Measurements from ENCODE around the gene ZNF536.

Gene ZNF536

DNA sequence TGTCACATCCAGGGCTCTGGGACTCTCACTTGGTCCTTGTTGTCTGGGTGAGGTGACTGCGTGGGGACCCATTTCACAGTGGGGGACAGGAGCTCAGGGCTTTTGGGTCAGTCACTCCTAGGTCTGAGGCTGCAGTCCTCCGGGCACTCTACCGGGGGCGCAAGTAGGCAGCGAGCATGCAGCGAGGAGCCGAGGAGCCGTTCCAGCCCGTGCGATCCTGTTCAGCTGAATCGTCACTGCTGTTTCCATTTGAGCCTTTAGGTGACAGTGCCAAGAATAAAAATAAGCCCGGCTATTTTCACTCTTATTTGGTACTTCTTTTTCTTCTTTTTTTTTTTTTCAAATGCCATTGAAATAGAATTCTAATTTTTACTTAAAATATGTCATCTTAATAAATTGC is 126.5 kb downstream of the ZNF536 start:
- no peak for DNase-seq (ENCODE audit: low read depth)
- no peak overlapping the region for H3K4me3 ChIP-seq (ENCODE audit: low read depth, low read length)
- no peak for TF ChIP-seq MYC (IDR thresholded peaks at IDR 0.05; ENCODE audit: low read depth, low read length)
- TF ChIP-seq, protein P1, sequence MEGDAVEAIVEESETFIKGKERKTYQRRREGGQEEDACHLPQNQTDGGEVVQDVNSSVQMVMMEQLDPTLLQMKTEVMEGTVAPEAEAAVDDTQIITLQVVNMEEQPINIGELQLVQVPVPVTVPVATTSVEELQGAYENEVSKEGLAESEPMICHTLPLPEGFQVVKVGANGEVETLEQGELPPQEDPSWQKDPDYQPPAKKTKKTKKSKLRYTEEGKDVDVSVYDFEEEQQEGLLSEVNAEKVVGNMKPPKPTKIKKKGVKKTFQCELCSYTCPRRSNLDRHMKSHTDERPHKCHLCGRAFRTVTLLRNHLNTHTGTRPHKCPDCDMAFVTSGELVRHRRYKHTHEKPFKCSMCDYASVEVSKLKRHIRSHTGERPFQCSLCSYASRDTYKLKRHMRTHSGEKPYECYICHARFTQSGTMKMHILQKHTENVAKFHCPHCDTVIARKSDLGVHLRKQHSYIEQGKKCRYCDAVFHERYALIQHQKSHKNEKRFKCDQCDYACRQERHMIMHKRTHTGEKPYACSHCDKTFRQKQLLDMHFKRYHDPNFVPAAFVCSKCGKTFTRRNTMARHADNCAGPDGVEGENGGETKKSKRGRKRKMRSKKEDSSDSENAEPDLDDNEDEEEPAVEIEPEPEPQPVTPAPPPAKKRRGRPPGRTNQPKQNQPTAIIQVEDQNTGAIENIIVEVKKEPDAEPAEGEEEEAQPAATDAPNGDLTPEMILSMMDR (IDR thresholded peaks at IDR 0.05; ENCODE audit: low read depth, low read length): no peak
- no peak for TF ChIP-seq POLR2A (IDR thresholded peaks at IDR 0.05; ENCODE audit: extremely low read depth, insufficient read length)
- TF ChIP-seq, protein P2, sequence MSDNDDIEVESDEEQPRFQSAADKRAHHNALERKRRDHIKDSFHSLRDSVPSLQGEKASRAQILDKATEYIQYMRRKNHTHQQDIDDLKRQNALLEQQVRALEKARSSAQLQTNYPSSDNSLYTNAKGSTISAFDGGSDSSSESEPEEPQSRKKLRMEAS (IDR thresholded peaks at IDR 0.05; ENCODE audit: low read depth, low read length): no peak

DNA sequence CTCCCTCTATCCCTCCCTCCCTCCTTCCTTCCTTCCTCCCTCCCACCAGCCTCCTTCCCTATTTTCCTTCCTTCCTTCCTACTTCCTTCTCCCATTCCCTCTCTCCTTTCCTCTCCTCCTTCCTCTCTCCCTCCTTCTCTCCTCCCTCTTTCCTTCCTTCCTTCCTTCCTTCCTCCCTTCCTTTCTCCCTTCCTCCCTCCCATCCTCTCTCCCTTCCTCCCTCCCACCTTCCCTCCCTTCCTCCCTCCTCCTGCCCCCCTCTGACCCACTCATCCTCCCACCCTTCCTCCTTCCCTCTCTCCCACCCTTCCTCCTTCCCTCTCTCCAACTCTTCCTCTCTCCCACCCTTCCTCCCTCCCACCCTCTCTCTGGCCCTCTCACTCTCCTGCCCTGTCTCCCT is 132.1 kb downstream of the ZNF536 start:
- DNase-seq (ENCODE audit: low read depth): no peak
- TF ChIP-seq MYC (IDR thresholded peaks at IDR 0.05; ENCODE audit: low read depth, low read length): no peak
- TF ChIP-seq, protein P2 (IDR thresholded peaks at IDR 0.05; ENCODE audit: low read depth, low read length): no peak
- TF ChIP-seq, protein P1 (IDR thresholded peaks at IDR 0.05; ENCODE audit: low read depth, low read length): no peak
- no peak overlapping the region for H3K4me3 ChIP-seq (ENCODE audit: low read depth, low read length)

DNA sequence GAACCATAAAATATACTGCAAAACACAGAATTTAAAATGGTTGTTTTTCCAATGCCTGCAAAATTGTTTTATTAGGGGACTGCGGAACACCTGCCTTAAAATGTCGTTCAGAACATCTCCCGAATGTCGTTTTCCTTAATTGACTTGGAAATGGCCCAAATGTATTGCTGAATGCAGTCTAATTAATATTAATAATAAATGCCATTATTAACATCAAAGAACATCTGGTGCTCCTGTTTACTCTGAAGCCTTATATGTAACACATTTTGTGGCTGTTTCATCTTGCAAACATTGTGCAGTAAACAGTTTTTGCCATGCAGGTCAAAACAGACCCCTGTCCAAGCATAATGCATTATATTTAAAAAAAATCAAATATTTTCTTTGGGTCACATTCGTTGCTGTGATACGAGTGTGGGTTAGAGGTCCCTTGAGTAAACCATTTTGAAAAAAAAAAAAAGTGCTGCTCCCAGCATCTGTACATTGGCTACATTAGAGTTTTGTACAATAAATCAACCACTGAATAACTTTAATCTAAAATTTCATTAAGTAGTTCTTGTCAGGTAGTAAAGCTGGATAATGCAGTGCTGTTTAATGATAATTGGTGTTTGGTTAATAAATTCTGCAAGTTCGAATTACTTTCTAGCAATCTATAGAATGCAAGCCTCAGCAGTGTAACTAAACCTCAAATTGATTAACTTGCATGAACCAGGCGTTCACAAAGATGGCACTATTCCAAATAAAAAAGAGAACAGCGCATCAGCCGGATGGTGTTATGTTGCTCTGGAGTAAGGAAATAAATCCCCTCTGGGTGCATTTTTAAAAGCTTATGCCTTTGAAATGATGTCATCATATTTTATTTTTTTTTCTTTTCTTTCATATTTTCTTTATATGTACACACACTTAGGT is 140.2 kb downstream of the ZNF536 start:
- no peak for DNase-seq (ENCODE audit: low read depth)
- TF ChIP-seq MYC (IDR thresholded peaks at IDR 0.05; ENCODE audit: low read depth, low read length): no peak
- TF ChIP-seq, protein P1 (IDR thresholded peaks at IDR 0.05; ENCODE audit: low read depth, low read length): no peak
- TF ChIP-seq POLR2A (IDR thresholded peaks at IDR 0.05; ENCODE audit: extremely low read depth, insufficient read length): no peak
- TF ChIP-seq, protein P2 (IDR thresholded peaks at IDR 0.05; ENCODE audit: low read depth, low read length): no peak
- no peak overlapping the region for H3K4me3 ChIP-seq (ENCODE audit: low read depth, low read length)

DNA sequence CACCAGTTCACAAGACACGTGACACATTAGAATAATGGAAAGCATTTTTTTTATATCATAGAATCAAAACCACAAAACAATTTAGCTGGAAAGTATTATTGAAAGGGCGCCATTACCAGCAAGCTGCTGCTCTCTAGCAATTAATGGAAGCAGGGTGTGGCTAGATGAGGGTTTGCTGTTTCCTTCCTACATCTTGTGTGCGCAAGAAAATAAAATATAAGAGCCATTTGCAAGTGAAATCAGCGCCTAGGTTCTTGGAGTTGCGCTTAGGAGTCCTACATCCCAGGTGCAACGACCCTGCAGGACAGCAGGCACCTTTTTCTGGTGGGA is 140.9 kb downstream of the ZNF536 start:
- no peak for DNase-seq (ENCODE audit: low read depth)
- TF ChIP-seq, protein P2 (IDR thresholded peaks at IDR 0.05; ENCODE audit: low read depth, low read length): no peak
- TF ChIP-seq, protein P1 (IDR thresholded peaks at IDR 0.05; ENCODE audit: low read depth, low read length): no peak
- TF ChIP-seq POLR2A (IDR thresholded peaks at IDR 0.05; ENCODE audit: extremely low read depth, insufficient read length) (no peak), MYC (IDR thresholded peaks at IDR 0.05; ENCODE audit: low read depth, low read length) (no peak)
- H3K4me3 ChIP-seq (ENCODE audit: low read depth, low read length): no peak overlapping the region

DNA sequence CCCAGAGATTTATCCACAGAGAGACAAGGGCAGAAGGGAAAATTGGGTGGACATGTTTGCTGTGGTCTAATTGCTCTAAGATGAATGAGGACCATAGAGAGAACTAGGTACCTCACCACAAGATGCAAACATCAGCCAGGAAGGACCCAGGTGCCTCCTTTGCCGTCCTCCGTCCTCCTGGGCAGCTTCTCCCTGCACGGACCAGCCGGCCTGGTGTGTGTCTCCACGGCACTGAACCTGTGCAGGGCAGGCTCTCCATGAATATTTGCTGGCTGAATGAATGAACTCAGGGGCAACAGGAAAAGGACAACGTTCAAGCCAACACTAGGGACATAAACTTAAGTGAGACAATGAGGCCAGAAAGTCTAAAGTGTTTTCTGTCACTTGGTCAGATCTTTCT is 143.9 kb downstream of the ZNF536 start:
- TF ChIP-seq POLR2A (IDR thresholded peaks at IDR 0.05; ENCODE audit: extremely low read depth, insufficient read length) (no peak), MYC (IDR thresholded peaks at IDR 0.05; ENCODE audit: low read depth, low read length) (no peak)
- TF ChIP-seq, protein P1 (IDR thresholded peaks at IDR 0.05; ENCODE audit: low read depth, low read length): no peak
- H3K4me3 ChIP-seq (ENCODE audit: low read depth, low read length): no peak overlapping the region
- no peak for DNase-seq (ENCODE audit: low read depth)
